Gastrocnemius medialis (tissue), 4 donors: ENCODE results near the gene ERCC4.

Experiments used
- POLR2A ChIP-seq, 2 donors: fragments of 450-650 bp; IDR thresholded peaks; one replicate each; pipeline ENCODE4 v1.6.1; 2017; ENCODE audit warnings: antibody characterized with exemption in 2 of 2, mild to moderate bottlenecking in 2 of 2, moderate library complexity in 2 of 2
- TF ChIP-seq, protein P1 (sequence below), 5 experiments: fragments of 450-650 bp in 3 of 5; fragments of 200-600 bp in 2 of 5; sonication (generic) in 2 of 5; IDR thresholded peaks in 4 of 5; conservative IDR thresholded peaks in 1 of 5; 1 replicate in 4 of 5; 2 replicates in 1 of 5; pipeline ENCODE4 v1.5.1; 2016 to 2019; ENCODE audit warnings: antibody characterized with exemption in 5 of 5, mild to moderate bottlenecking in 3 of 5, moderate library complexity in 3 of 5

GRCh38 chr16:13999071-13999894, 79.3 kb downstream of the ERCC4 start:
- TF ChIP-seq, protein P1, sequence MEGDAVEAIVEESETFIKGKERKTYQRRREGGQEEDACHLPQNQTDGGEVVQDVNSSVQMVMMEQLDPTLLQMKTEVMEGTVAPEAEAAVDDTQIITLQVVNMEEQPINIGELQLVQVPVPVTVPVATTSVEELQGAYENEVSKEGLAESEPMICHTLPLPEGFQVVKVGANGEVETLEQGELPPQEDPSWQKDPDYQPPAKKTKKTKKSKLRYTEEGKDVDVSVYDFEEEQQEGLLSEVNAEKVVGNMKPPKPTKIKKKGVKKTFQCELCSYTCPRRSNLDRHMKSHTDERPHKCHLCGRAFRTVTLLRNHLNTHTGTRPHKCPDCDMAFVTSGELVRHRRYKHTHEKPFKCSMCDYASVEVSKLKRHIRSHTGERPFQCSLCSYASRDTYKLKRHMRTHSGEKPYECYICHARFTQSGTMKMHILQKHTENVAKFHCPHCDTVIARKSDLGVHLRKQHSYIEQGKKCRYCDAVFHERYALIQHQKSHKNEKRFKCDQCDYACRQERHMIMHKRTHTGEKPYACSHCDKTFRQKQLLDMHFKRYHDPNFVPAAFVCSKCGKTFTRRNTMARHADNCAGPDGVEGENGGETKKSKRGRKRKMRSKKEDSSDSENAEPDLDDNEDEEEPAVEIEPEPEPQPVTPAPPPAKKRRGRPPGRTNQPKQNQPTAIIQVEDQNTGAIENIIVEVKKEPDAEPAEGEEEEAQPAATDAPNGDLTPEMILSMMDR (IDR thresholded peaks at IDR 0.05 in 4 of 5, conservative IDR thresholded peaks at IDR 0.05 in 1 of 5) = no peak
- no peak for TF ChIP-seq POLR2A (IDR thresholded peaks at IDR 0.05)
